Measurements from ENCODE around the gene MCOLN3.
"Not testable (repeated sequence)": the region's sequence is repeated elsewhere in the genome, so short reads cannot be mapped to it uniquely, and the experiment has no call there.

Gene MCOLN3

GRCh38 chr1:85049735-85050166 is 1.5 kb upstream of the MCOLN3 start:
- in situ Hi-C loops (cut with MboI; ENCODE audit: low sequenced_read_pairs), result no loop called here

GRCh38 chr1:85047472-85048295 is 616 bp downstream of the MCOLN3 start:
- in situ Hi-C loops (cut with MboI; ENCODE audit: low sequenced_read_pairs), result no loop called here

- in situ Hi-C loops (cut with MboI; ENCODE audit: low sequenced_read_pairs), result no loop called here
Measured at GRCh38 chr1:85047144-85047471, 1.2 kb downstream of the MCOLN3 start.

GRCh38 chr1:85042413-85042812 is 5.9 kb downstream of the MCOLN3 start:
- in situ Hi-C loops (cut with MboI; ENCODE audit: low sequenced_read_pairs), result no loop called here

GRCh38 chr1:85041793-85042192 is 6.5 kb downstream of the MCOLN3 start:
- in situ Hi-C loops (cut with MboI; ENCODE audit: low sequenced_read_pairs), result no loop called here

- in situ Hi-C loops (cut with MboI; ENCODE audit: low sequenced_read_pairs), result no loop called here
Measured at GRCh38 chr1:85033221-85033620, 15.1 kb downstream of the MCOLN3 start.

- in situ Hi-C loops (cut with MboI; ENCODE audit: low sequenced_read_pairs), result no loop called here
Measured at GRCh38 chr1:85030536-85030935, 17.8 kb downstream of the MCOLN3 start.

GRCh38 chr1:85028151-85028550 is 20.1 kb downstream of the MCOLN3 start:
- in situ Hi-C loops (cut with MboI; ENCODE audit: low sequenced_read_pairs), result no loop called here

GRCh38 chr1:85027242-85027983 is 20.9 kb downstream of the MCOLN3 start:
- in situ Hi-C loops (cut with MboI; ENCODE audit: low sequenced_read_pairs), result no loop called here

- in situ Hi-C loops (cut with MboI; ENCODE audit: low sequenced_read_pairs), result no loop called here
Measured at GRCh38 chr1:85025940-85026339, 22.4 kb downstream of the MCOLN3 start.

- in situ Hi-C loops (cut with MboI; ENCODE audit: low sequenced_read_pairs), result no loop called here
Measured at GRCh38 chr1:85024736-85025135, 23.6 kb downstream of the MCOLN3 start.

- in situ Hi-C loops (cut with MboI; ENCODE audit: low sequenced_read_pairs), result no loop called here
Measured at GRCh38 chr1:85022700-85023099, 25.6 kb downstream of the MCOLN3 start.

- in situ Hi-C loops (cut with MboI; ENCODE audit: low sequenced_read_pairs), result no loop called here
Measured at GRCh38 chr1:85019994-85020393, 28.3 kb downstream of the MCOLN3 start.

- in situ Hi-C loops (cut with MboI; ENCODE audit: low sequenced_read_pairs), result no loop called here
Measured at GRCh38 chr1:85015826-85016225, 32.5 kb downstream of the MCOLN3 start.

- in situ Hi-C loops (cut with MboI; ENCODE audit: low sequenced_read_pairs), result not testable (repeated sequence)
Measured at GRCh38 chr1:85005641-85006040, 42.7 kb downstream of the MCOLN3 start.

- in situ Hi-C loops (cut with MboI; ENCODE audit: low sequenced_read_pairs), result no loop called here
Measured at GRCh38 chr1:85001742-85002141, 46.6 kb downstream of the MCOLN3 start.

- in situ Hi-C loops (cut with MboI; ENCODE audit: low sequenced_read_pairs), result no loop called here
Measured at GRCh38 chr1:84998642-84999280, 49.5 kb downstream of the MCOLN3 start.

GRCh38 chr1:84997667-84998600 is 50.4 kb downstream of the MCOLN3 start:
- in situ Hi-C loops (cut with MboI; ENCODE audit: low sequenced_read_pairs), result no loop called here

- in situ Hi-C loops (cut with MboI; ENCODE audit: low sequenced_read_pairs), result no loop called here
Measured at GRCh38 chr1:84996846-84997666, 51.2 kb downstream of the MCOLN3 start, which contains the start of gene MCOLN2. TSS of gene MCOLN2 (minus strand) at chr1:84997113. CDS start at chr1:84996872, 241 bp downstream.

Measured in HL-60/S4 treated with phorbol 12-myristate 13-acetate at 8.2 ng/mL for 4 days and 3 days (cell line).